Measurements from ENCODE around the gene CFAP61. TPM values are rescaled to one million over a fixed set of nuclear protein-coding genes. Genes with fewer than 3 reads are reported as not detected.

Gene CFAP61
- total RNA-seq, 1 donor from 2014 or later, result not detected

- DNase-seq (no peak), ATAC-seq (peak; percentile 66)
- peak overlapping the region; percentile 8 for H3K4me3 ChIP-seq
- no peak for TF ChIP-seq CTCF (IDR thresholded peaks at IDR 0.05)
- intact Hi-C loops (cut with DNase I), result no loop called here
- no peaks in the 10 kb centered on the region for H3K4me1 ChIP-seq
- H3K27ac ChIP-seq, result no peak overlapping the region
- H3K9me3 ChIP-seq, result no peaks in the 10 kb centered on the region
- no peaks in the 10 kb centered on the region for H3K36me3 ChIP-seq
- no peaks in the 10 kb centered on the region for H3K27me3 ChIP-seq
Measured at GRCh38 chr20:20267685-20268370, 215.5 kb downstream of the CFAP61 start.

- H3K4me3 ChIP-seq, result no peak overlapping the region
- ATAC-seq (no peak), DNase-seq (no peak)
- no peak for TF ChIP-seq CTCF (IDR thresholded peaks at IDR 0.05)
- H3K4me1 ChIP-seq, result no peaks in the 10 kb centered on the region
- H3K27me3 ChIP-seq, result no peaks in the 10 kb centered on the region
- intact Hi-C loops (cut with DNase I), result no loop called here
- no peaks in the 10 kb centered on the region for H3K36me3 ChIP-seq
- H3K9me3 ChIP-seq, result no peaks in the 10 kb centered on the region
- no peak overlapping the region for H3K27ac ChIP-seq
Measured at GRCh38 chr20:20271271-20271670, 218.9 kb downstream of the CFAP61 start.

GRCh38 chr20:20272686-20273085 lies 220.4 kb downstream of the CFAP61 start:
- Histone ChIP-seq H3K4me1 (peaks cover under 1% of the 10 kb centered on the region), H3K9me3 (no peaks in the 10 kb centered on the region), H3K27me3 (peaks cover 3% of the 10 kb centered on the region), H3K36me3 (no peaks in the 10 kb centered on the region), H3K4me3 (no peak overlapping the region), H3K27ac (no peak overlapping the region)
- ATAC-seq, result no peak
- no peak for DNase-seq
- TF ChIP-seq CTCF (IDR thresholded peaks at IDR 0.05), result no peak
- intact Hi-C loops (cut with DNase I), result no loop called here

- Histone ChIP-seq H3K4me3 (no peak overlapping the region), H3K27ac (no peak overlapping the region), H3K9me3 (no peaks in the 10 kb centered on the region), H3K4me1 (peaks cover 5% of the 10 kb centered on the region), H3K27me3 (peaks cover 6% of the 10 kb centered on the region), H3K36me3 (no peaks in the 10 kb centered on the region)
- intact Hi-C loops (cut with DNase I), result no loop called here
- ATAC-seq (no peak), DNase-seq (no peak)
- no peak for TF ChIP-seq CTCF (IDR thresholded peaks at IDR 0.05)
Measured at GRCh38 chr20:20273286-20273685, 221.0 kb downstream of the CFAP61 start.

GRCh38 chr20:20274821-20275220 lies 222.5 kb downstream of the CFAP61 start:
- no peaks in the 10 kb centered on the region for H3K36me3 ChIP-seq
- no peak overlapping the region for H3K4me3 ChIP-seq
- intact Hi-C loops (cut with DNase I), result no loop called here
- H3K27me3 ChIP-seq, result peaks cover 6% of the 10 kb centered on the region
- no peak overlapping the region for H3K27ac ChIP-seq
- ATAC-seq, result no peak
- no peaks in the 10 kb centered on the region for H3K9me3 ChIP-seq
- TF ChIP-seq CTCF (IDR thresholded peaks at IDR 0.05), result no peak
- peaks cover 5% of the 10 kb centered on the region for H3K4me1 ChIP-seq
- no peak for DNase-seq

GRCh38 chr20:20275636-20276035 lies 223.3 kb downstream of the CFAP61 start:
- H3K4me1 ChIP-seq, result peaks cover 5% of the 10 kb centered on the region
- H3K36me3 ChIP-seq, result no peaks in the 10 kb centered on the region
- no peak for DNase-seq
- H3K27me3 ChIP-seq, result peaks cover 6% of the 10 kb centered on the region
- intact Hi-C loops (cut with DNase I), result no loop called here
- no peak for TF ChIP-seq CTCF (IDR thresholded peaks at IDR 0.05)
- H3K27ac ChIP-seq, result no peak overlapping the region
- no peak overlapping the region for H3K4me3 ChIP-seq
- ATAC-seq, result no peak
- H3K9me3 ChIP-seq, result no peaks in the 10 kb centered on the region

Data from upper lobe of right lung (tissue), 1 donor.